SU-DHL-6 (cell line): ENCODE results near the gene PPP1R9B.

ENCODE experiments used
- H2AFZ ChIP-seq: fragments of 200-600 bp; sonication (generic); 2 replicates; pipeline ENCODE4 v1.6.1; 2014; ENCODE audit warnings: low read depth, mild to moderate bottlenecking, moderate library complexity, mixed read lengths, antibody characterized with exemption, low read length; ENCODE audit not compliant: severe bottlenecking
- H3F3A ChIP-seq: fragments of 200-600 bp; shearing (Covaris generic); 2 replicates; pipeline ENCODE4 v1.6.0; 2016; ENCODE audit warnings: antibody characterized with exemption, mild to moderate bottlenecking; ENCODE audit not compliant: insufficient read depth
- H3K27ac ChIP-seq: fragments of 200-600 bp; sonication (generic); 2 replicates; pipeline ENCODE4 v1.5.1; 2016; ENCODE audit warnings: low read depth, mild to moderate bottlenecking, low read length, moderate library complexity, mixed read lengths
- H3K27me3 ChIP-seq: fragments of 200-600 bp; sonication (generic), shearing (Covaris generic); 2 replicates; pipeline ENCODE4 v1.6.0; 2014; ENCODE audit warnings: mild to moderate bottlenecking, low read length
- H3K36me3 ChIP-seq: fragments of 200-600 bp; sonication (generic); 2 replicates; pipeline ENCODE4 v1.6.1; 2014; ENCODE audit warnings: mild to moderate bottlenecking, low read length, mixed read lengths
- H3K4me2 ChIP-seq: fragments of 300-600, 200-600 bp; shearing (Covaris generic), sonication (generic); 2 replicates; pipeline ENCODE4 v1.6.0; 2014; ENCODE audit warnings: low read length, low read depth, mild to moderate bottlenecking; ENCODE audit not compliant: poor library complexity, severe bottlenecking
- H3K4me3 ChIP-seq: fragments of 200-600 bp; sonication (generic); 2 replicates; pipeline ENCODE4 v1.5.1; 2014; ENCODE audit warnings: antibody characterized with exemption, low read length, mild to moderate bottlenecking, mixed read lengths; ENCODE audit not compliant: insufficient read depth, poor library complexity, severe bottlenecking
- H3K79me2 ChIP-seq: fragments of 200-600 bp; sonication (generic); 2 replicates; pipeline ENCODE4 v1.6.1; 2014; ENCODE audit warnings: mild to moderate bottlenecking, low read length, moderate library complexity; ENCODE audit not compliant: insufficient read depth
- H3K9ac ChIP-seq: fragments of 200-600 bp; sonication (generic); 2 replicates; pipeline ENCODE4 v1.7.0; 2014; ENCODE audit warnings: mild to moderate bottlenecking, low read length
- H3K9me2 ChIP-seq: fragments of 200-600 bp; sonication (generic); replicated peaks from 2 replicates; pipeline ENCODE4 v1.6.1; 2014; ENCODE audit warnings: low read length; ENCODE audit not compliant: insufficient read depth
- H3K9me3 ChIP-seq: fragments of 200-600 bp; sonication (generic); 2 replicates; pipeline ENCODE4 v1.6.1; 2014; ENCODE audit warnings: low read length, mixed read lengths; ENCODE audit not compliant: insufficient read depth
- H4K20me1 ChIP-seq: fragments of 200-600 bp; sonication (generic); 2 replicates; pipeline ENCODE4 v1.6.1; 2014; ENCODE audit warnings: low read depth, mild to moderate bottlenecking, antibody characterized with exemption, low read length, moderate library complexity, mixed read lengths
- CTCF ChIP-seq: fragments of 200-600 bp; sonication (generic); IDR thresholded peaks from one replicate; pipeline ENCODE4 v1.5.1; 2017; ENCODE audit warnings: antibody characterized with exemption, mild to moderate bottlenecking, low read length, moderate library complexity; ENCODE audit not compliant: insufficient read depth, poor library complexity, severe bottlenecking
- EZH2phosphoT487 ChIP-seq: fragments of 200-600 bp; sonication (generic), shearing (Covaris generic); conservative IDR thresholded peaks from 2 replicates; pipeline ENCODE4 v1.6.1; 2018; ENCODE audit warnings: mild to moderate bottlenecking, antibody characterized with exemption, low read length, moderate library complexity, mixed read lengths

PPP1R9B gene

DNA sequence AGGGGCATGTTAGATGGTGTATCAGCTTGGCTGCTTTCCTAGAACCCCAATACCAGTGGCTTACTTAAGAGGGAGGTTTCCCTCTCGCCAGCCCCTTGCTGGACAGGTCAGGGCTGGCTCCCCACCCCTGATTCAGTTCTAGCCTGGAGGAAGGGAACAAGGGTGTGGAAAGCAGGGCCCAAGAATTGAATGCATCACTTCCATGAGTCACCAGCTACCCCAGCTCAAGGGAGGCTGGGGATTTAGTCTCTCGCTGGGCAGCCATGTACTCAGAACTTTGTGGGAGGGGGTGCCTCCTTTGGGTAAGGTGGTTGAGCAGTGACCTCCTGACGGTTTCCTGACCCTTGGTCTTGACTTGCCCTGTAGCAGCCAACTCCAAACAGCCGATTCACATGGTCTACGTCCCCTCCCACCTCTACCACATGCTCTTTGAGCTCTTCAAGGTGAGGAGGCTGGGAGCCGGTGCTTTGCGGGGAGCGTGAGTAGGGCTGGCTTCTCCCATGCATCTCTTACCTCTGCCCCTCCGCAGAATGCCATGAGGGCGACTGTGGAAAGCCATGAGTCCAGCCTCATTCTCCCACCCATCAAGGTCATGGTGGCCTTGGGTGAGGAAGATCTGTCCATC is 42.6 kb downstream of the PPP1R9B start:
- Histone ChIP-seq H2AFZ (no peak overlapping the region), H3K4me2 (no peak overlapping the region), H4K20me1 (no peaks in the 10 kb centered on the region), H3K9ac (no peak overlapping the region), H3F3A (no peaks in the 10 kb centered on the region), H3K4me3 (no peak overlapping the region), H3K79me2 (no peaks in the 10 kb centered on the region), H3K27ac (no peak overlapping the region), H3K9me2 (no peaks in the 10 kb centered on the region), H3K9me3 (no peaks in the 10 kb centered on the region), H3K36me3 (no peaks in the 10 kb centered on the region), H3K27me3 (no peaks in the 10 kb centered on the region)
- TF ChIP-seq CTCF = no peak
- TF ChIP-seq EZH2phosphoT487 = no peak

- no peaks in the 10 kb centered on the region for H3K9me2 ChIP-seq
- no peaks in the 10 kb centered on the region for H4K20me1 ChIP-seq
- H3K4me2 ChIP-seq = no peak overlapping the region
- no peak overlapping the region for H3K4me3 ChIP-seq
- no peak overlapping the region for H2AFZ ChIP-seq
- H3F3A ChIP-seq = no peaks in the 10 kb centered on the region
- H3K36me3 ChIP-seq = no peaks in the 10 kb centered on the region
- no peak overlapping the region for H3K27ac ChIP-seq
- no peaks in the 10 kb centered on the region for H3K79me2 ChIP-seq
- no peaks in the 10 kb centered on the region for H3K9me3 ChIP-seq
- H3K9ac ChIP-seq = no peak overlapping the region
- TF ChIP-seq EZH2phosphoT487 = no peak
- no peak for TF ChIP-seq CTCF
- no peaks in the 10 kb centered on the region for H3K27me3 ChIP-seq
These were observed 43.9 kb downstream of the PPP1R9B start for GRCh38 chr17:50106393-50107131.

- Histone ChIP-seq H3K27ac (no peak overlapping the region), H3K4me3 (no peak overlapping the region), H3K79me2 (no peaks in the 10 kb centered on the region), H3K9ac (no peak overlapping the region), H3K9me3 (no peaks in the 10 kb centered on the region), H2AFZ (no peak overlapping the region), H3F3A (no peaks in the 10 kb centered on the region), H3K27me3 (no peaks in the 10 kb centered on the region), H3K4me2 (no peak overlapping the region), H3K9me2 (no peaks in the 10 kb centered on the region), H4K20me1 (no peaks in the 10 kb centered on the region), H3K36me3 (no peaks in the 10 kb centered on the region)
- TF ChIP-seq CTCF (no peak), EZH2phosphoT487 (no peak)
These were observed 44.7 kb downstream of the PPP1R9B start for GRCh38 chr17:50105811-50106210.
